DOHH2 (cell line): ENCODE results near the gene NCOR2.

ENCODE experiments used
- EZH2phosphoT487 ChIP-seq: fragments of 200-600 bp; sonication (generic); IDR thresholded peaks from 2 replicates; pipeline ENCODE4 v1.6.1; 2017; ENCODE audit warnings: borderline replicate concordance, mild to moderate bottlenecking, antibody characterized with exemption, low read length, moderate library complexity, mixed read lengths
- TF ChIP-seq, protein P1 (sequence below): fragments of 200-600 bp; sonication (generic); IDR thresholded peaks from one replicate; pipeline ENCODE4 v1.5.1; 2014; ENCODE audit warnings: antibody characterized with exemption, mild to moderate bottlenecking, low read depth, low read length; ENCODE audit not compliant: poor library complexity, severe bottlenecking

DNA sequence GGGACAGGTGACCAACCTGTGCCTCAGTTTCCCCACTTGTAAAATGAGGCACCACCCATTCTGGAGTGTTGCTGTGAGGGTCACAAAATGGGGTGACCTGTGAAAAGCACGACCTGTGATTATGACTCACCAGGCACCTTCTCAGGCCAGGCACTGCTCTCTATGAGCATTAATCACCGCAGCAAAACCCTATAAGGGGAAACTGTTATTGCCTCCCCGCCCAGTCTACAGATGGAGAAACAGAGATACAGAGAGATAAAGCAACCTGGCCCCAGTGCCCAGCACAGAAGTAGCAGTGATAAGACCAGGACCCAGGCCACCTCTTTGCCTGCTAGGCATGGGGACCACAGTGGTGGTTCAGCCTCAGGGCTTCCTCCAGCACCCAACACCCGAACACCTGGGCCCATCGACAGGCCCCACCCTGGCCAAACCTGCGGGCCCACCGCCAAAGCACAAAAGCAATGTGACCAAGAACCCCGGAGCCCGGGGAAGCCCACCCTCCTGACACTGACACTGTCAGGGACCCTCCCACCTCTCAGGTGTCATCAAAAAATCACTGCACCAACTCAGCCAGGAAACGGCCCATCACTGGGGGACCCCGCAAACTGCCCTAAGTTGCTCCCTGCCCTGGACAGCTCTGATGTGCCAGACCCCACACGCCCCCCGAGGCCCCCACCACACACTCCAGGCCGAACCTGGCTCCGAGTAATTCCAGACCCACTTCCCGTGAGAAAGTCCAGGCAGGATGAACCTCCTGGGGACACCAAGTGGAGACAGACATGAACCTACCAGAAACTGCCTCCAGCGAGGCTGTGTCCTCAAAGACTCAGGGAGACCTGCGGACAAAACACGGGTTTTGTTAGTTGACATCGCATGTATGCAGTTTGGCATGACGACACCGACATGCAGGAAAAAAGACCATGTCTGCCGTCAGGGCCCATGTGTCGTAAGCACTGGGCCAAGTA, 32.4 kb downstream of the NCOR2 start:
- TF ChIP-seq, protein P1, sequence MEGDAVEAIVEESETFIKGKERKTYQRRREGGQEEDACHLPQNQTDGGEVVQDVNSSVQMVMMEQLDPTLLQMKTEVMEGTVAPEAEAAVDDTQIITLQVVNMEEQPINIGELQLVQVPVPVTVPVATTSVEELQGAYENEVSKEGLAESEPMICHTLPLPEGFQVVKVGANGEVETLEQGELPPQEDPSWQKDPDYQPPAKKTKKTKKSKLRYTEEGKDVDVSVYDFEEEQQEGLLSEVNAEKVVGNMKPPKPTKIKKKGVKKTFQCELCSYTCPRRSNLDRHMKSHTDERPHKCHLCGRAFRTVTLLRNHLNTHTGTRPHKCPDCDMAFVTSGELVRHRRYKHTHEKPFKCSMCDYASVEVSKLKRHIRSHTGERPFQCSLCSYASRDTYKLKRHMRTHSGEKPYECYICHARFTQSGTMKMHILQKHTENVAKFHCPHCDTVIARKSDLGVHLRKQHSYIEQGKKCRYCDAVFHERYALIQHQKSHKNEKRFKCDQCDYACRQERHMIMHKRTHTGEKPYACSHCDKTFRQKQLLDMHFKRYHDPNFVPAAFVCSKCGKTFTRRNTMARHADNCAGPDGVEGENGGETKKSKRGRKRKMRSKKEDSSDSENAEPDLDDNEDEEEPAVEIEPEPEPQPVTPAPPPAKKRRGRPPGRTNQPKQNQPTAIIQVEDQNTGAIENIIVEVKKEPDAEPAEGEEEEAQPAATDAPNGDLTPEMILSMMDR: no peak
- TF ChIP-seq EZH2phosphoT487: no peak
